Esophagus muscularis mucosa (tissue), 4 donors: ENCODE data around the gene MSANTD1. TPM values are rescaled to one million over a fixed set of nuclear protein-coding genes. Genes with fewer than 3 reads are reported as not detected.

ENCODE experiments used
- DNase-seq: peaks from one replicate; pipeline ENCODE4 v3.0.0-alpha.2; 2017; ENCODE audit errors: extremely low spot score
- H3K27ac ChIP-seq, 4 donors: fragments of 200-600 bp; sonication (generic); replicated peaks in 1 of 4; 1 replicate in 3 of 4; 2 replicates in 1 of 4; pipeline ENCODE4 v1.5.1; 2016 to 2019; ENCODE audit warnings: mild to moderate bottlenecking in 1 of 4
- H3K27me3 ChIP-seq, 4 donors: fragments of 200-600 bp; sonication (generic); one replicate each; pipeline versions ENCODE4 v1.5.1 to v1.6.0; 2016 to 2019
- H3K36me3 ChIP-seq, 4 donors: fragments of 200-600 bp; sonication (generic); one replicate each; pipeline ENCODE4 v1.5.1; 2016 to 2019
- H3K4me1 ChIP-seq, 4 donors: fragments of 200-600 bp; sonication (generic); one replicate each; pipeline ENCODE4 v1.5.1; 2016 to 2019
- H3K4me3 ChIP-seq, 4 donors: fragments of 200-600 bp; sonication (generic); 1 replicate in 2 of 4; 2 replicates in 2 of 4; pipeline ENCODE4 v1.5.1; 2016 to 2019; ENCODE audit warnings: mild to moderate bottlenecking in 4 of 4, moderate library complexity in 1 of 4
- H3K9me3 ChIP-seq, 4 donors: fragments of 200-600 bp; sonication (generic); 1 replicate in 3 of 4; 2 replicates in 1 of 4; pipeline ENCODE4 v1.5.1; 2016 to 2019
- CTCF ChIP-seq, 3 experiments: fragments of 200-600 bp in 2 of 3; fragments of 450-650 bp in 1 of 3; sonication (generic) in 2 of 3; IDR thresholded peaks; one replicate each; pipeline ENCODE4 v1.5.1; 2017 to 2019; ENCODE audit warnings: antibody characterized with exemption in 3 of 3, mild to moderate bottlenecking in 2 of 3, moderate library complexity in 1 of 3
- EP300 ChIP-seq: sonication (generic); formaldehyde crosslinking; IDR thresholded peaks from one replicate; pipeline ENCODE4 v1.6.1; 2017; ENCODE audit warnings: antibody characterized with exemption
- POLR2A ChIP-seq: fragments of 450-650 bp; IDR thresholded peaks from one replicate; pipeline ENCODE4 v1.6.1; 2017; ENCODE audit warnings: antibody characterized with exemption, moderate library complexity, mild to moderate bottlenecking, low read depth
- POLR2AphosphoS5 ChIP-seq, 2 donors: sonication (generic); formaldehyde crosslinking; IDR thresholded peaks; one replicate each; pipeline ENCODE4 v1.6.1; 2017; ENCODE audit warnings: antibody characterized with exemption in 2 of 2
- WGBS: methylation state at CpG from one replicate; pipeline ENCODE4 v1.1.5; 2018; 5-methylcytosine and 5-hydroxymethylcytosine counted together
- intact Hi-C: fragments of 100-400 bp; cut with DNase I; formaldehyde crosslinking; loops from one replicate; pipeline ENCODE4 v1.15.1; 2023
- total RNA-seq, 4 donors: library from RNA; depleted of rRNA; stranded (reverse); fragments of >200 nt; gene quantifications; one replicate each; pipeline versions ENCODE4 v1.1.0 to v1.2.1, GENCODE V29; 2016

The MSANTD1 gene
- total RNA-seq, 4 donors from 2014 or later: 0.06 to 0.83 (median 0.40) TPM

- H3K9me3 ChIP-seq: no peaks in the 10 kb centered on the region
- H3K27ac ChIP-seq: no peak overlapping the region
- intact Hi-C loops: no loop called here
- no peak overlapping the region for H3K4me3 ChIP-seq
- TF ChIP-seq CTCF (IDR thresholded peaks at IDR 0.05): no peak
- TF ChIP-seq POLR2A: no peak
- TF ChIP-seq EP300: no peak
- TF ChIP-seq POLR2AphosphoS5 (IDR thresholded peaks at IDR 0.05): no peak
- DNase-seq: no peak
- peaks cover 0 to 15% (median 7%) of the 10 kb centered on the region in 4 donors for H3K36me3 ChIP-seq
- 79% methylated on average over 8 of the region's 16 CpGs for WGBS
- H3K27me3 ChIP-seq: no peaks in the 10 kb centered on the region
- H3K4me1 ChIP-seq: peaks cover 0 to 15% (median 8%) of the 10 kb centered on the region in 4 donors
Observed at GRCh38 chr4:3246458-3247398, 2.2 kb upstream of the MSANTD1 start.

GRCh38 chr4:3247399-3248177, 1.4 kb upstream of the MSANTD1 start:
- H3K27ac ChIP-seq: no peak overlapping the region
- DNase-seq: no peak
- H3K9me3 ChIP-seq: no peaks in the 10 kb centered on the region
- 91% methylated on average over 8 of the region's 21 CpGs for WGBS
- no peak overlapping the region for H3K4me3 ChIP-seq
- TF ChIP-seq CTCF (IDR thresholded peaks at IDR 0.05): no peak
- no peak for TF ChIP-seq POLR2A
- TF ChIP-seq POLR2AphosphoS5 (IDR thresholded peaks at IDR 0.05): no peak
- no peak for TF ChIP-seq EP300
- H3K4me1 ChIP-seq: peaks cover 0 to 7% (median 0%) of the 10 kb centered on the region in 4 donors
- intact Hi-C loops: no loop called here
- H3K36me3 ChIP-seq: peaks cover 0 to 15% (median 4%) of the 10 kb centered on the region in 4 donors
- no peaks in the 10 kb centered on the region for H3K27me3 ChIP-seq

GRCh38 chr4:3248178-3248480, 830 bp upstream of the MSANTD1 start:
- intact Hi-C loops: no loop called here
- DNase-seq: no peak
- Histone ChIP-seq H3K4me1 (peaks cover 0 to 1% (median 0%) of the 10 kb centered on the region in 4 donors), H3K36me3 (peaks cover 0 to 15% (median 4%) of the 10 kb centered on the region in 4 donors), H3K27ac (no peak overlapping the region), H3K4me3 (no peak overlapping the region), H3K27me3 (no peaks in the 10 kb centered on the region), H3K9me3 (no peaks in the 10 kb centered on the region)
- WGBS: 93% methylated on average over 9 of the region's 14 CpGs
- TF ChIP-seq POLR2AphosphoS5 (IDR thresholded peaks at IDR 0.05) (no peak), POLR2A (no peak), CTCF (IDR thresholded peaks at IDR 0.05) (no peak), EP300 (no peak)

GRCh38 chr4:3249711-3250437, 915 bp downstream of the MSANTD1 start:
- Histone ChIP-seq H3K4me1 (no peaks in the 10 kb centered on the region), H3K9me3 (no peaks in the 10 kb centered on the region), H3K4me3 (no peak overlapping the region), H3K36me3 (peaks cover 0 to 7% (median 2%) of the 10 kb centered on the region in 4 donors), H3K27me3 (no peaks in the 10 kb centered on the region), H3K27ac (no peak overlapping the region)
- no peak for DNase-seq
- 95% methylated on average over 11 of the region's 20 CpGs for WGBS
- intact Hi-C loops: no loop called here
- TF ChIP-seq POLR2A: no peak
- no peak for TF ChIP-seq POLR2AphosphoS5 (IDR thresholded peaks at IDR 0.05)
- no peak for TF ChIP-seq EP300
- no peak for TF ChIP-seq CTCF (IDR thresholded peaks at IDR 0.05)
